Stimulated activated CD8-positive, alpha-beta memory T cell treated with anti-CD3 and anti-CD28 coated beads, Interleukin-15, amount 100 ng/mL, for 4 hours (primary cell): ENCODE results near the gene PCDHA7.
"Not testable (repeated sequence)": the region's sequence is repeated elsewhere in the genome, so short reads cannot be mapped to it uniquely, and the experiment has no call there.

Experiments
- DNase-seq, 2 donors: peaks; one replicate each; pipeline ENCODE4 v3.0.0-alpha.2; 2020; ENCODE audit warnings: low read depth in 2 of 2

Gene PCDHA7

DNA sequence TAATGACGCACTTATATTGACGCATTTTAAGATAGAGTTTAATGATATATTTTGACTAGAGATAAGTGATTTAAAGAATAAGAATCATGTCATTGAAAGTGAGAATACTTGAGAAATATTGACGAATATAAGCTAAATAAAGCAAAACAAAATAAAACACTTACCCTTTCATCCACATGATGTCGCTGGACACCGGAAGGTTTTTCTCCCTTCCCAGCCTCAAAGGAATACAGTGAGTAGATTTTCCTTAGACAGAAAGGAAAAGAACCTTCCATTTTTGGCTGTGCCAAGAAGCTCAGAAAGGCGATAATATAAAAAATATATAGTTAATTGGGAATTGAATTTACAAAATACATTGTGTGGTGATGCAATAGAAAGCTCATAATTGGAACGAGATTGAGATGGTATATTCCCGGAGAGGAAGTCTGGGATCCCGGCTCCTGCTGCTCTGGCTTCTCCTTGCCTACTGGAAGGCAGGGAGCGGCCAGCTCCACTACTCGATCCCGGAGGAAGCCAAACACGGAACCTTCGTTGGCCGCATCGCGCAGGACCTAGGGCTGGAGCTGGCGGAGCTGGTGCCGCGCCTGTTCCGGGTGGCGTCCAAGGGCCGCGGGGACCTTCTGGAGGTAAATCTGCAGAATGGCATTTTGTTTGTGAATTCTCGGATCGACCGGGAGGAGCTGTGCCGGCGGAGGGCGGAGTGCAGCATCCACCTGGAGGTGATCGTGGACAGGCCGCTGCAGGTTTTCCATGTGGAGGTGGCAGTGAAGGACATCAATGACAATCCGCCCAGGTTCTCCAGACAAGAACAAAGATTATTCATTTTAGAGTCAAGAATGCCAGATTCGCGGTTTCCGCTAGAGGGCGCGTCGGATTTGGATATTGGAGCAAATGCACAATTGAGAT is 12.4 kb upstream of the PCDHA7 start, which contains the start of gene PCDHA5:
TSS of gene PCDHA5 (plus strand) at position 239 of the 906 bp plus-strand sequence.
- DNase-seq, result no peak

DNA sequence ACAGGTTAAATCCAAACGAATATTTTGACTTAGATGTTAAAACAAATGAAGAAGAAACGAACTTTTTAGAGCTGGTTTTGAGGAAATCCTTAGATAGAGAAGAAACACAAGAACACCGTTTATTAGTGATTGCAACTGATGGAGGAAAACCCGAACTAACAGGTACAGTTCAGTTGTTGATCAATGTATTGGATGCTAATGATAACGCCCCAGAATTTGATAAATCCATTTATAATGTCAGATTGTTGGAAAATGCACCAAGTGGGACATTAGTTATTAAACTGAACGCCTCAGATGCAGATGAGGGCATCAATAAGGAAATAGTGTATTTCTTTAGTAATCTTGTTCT is 11.8 kb upstream of the PCDHA7 start:
- DNase-seq, result no peak

DNA sequence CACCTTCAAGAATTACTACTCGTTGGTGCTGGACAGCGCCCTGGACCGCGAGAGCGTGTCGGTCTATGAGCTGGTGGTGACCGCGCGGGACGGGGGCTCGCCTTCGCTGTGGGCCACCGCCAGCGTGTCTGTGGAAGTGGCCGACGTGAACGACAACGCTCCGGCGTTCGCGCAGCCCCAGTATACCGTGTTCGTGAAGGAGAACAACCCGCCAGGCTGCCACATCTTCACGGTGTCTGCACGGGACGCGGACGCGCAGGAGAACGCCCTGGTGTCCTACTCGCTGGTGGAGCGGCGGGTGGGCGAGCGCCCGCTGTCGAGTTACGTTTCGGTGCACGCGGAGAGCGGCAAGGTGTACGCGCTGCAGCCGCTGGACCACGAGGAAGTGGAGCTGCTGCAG is 11.1 kb upstream of the PCDHA7 start:
- not testable (repeated sequence) for DNase-seq

DNA sequence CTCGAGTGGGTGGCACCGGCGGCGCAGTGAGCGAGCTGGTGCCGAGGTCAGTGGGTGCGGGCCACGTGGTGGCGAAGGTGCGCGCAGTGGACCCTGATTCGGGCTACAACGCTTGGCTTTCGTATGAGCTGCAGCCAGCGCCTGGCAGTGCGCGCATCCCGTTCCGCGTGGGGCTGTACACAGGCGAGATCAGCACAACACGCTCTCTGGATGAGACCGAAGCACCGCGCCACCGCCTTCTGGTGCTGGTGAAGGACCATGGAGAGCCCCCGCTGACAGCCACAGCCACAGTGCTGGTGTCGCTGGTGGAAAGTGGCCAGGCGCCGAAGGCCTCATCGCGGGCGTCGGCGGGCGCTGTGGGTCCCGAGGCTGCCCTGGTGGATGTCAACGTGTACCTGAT is 10.6 kb upstream of the PCDHA7 start:
- no peak for DNase-seq

DNA sequence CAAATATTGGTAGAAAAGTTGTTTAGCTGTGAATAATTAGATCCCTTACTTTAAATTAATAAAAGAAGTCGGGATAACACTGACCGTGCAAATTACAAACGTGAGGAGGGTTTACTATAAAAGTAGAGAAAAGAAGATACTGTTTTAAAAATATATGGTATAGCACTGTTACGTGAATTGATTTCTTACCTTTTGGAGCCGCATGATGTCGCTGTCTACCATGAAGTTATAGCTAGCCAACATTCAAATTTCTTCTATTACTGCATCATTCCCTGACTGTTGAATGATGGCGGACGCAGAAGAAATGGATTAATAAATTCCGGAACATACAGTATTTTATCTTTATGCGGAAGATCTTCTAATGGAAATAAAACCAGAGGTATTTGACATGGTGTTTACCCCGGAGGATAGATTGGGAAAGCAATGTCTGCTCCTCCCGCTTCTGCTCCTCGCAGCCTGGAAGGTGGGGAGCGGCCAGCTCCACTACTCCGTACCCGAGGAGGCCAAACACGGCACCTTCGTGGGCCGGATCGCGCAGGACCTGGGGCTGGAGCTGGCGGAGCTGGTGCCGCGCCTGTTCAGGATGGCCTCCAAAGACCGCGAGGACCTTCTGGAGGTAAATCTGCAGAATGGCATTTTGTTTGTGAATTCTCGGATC is 6.2 kb upstream of the PCDHA7 start, which contains the start of gene PCDHA6:
TSS of gene PCDHA6 (plus strand) at position 257 of the 658 bp plus-strand sequence. CDS start at position 389, 132 bp downstream.
- DNase-seq, result no peak

DNA sequence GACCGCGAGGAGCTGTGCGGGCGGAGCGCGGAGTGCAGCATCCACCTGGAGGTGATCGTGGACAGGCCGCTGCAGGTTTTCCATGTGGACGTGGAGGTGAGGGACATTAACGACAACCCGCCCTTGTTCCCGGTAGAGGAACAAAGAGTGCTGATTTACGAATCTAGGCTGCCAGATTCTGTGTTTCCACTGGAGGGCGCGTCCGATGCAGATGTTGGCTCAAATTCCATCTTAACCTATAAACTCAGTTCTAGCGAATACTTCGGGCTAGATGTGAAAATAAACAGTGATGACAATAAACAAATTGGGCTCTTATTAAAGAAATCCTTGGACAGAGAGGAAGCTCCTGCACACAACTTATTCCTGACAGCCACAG is 5.7 kb upstream of the PCDHA7 start:
- no peak for DNase-seq

DNA sequence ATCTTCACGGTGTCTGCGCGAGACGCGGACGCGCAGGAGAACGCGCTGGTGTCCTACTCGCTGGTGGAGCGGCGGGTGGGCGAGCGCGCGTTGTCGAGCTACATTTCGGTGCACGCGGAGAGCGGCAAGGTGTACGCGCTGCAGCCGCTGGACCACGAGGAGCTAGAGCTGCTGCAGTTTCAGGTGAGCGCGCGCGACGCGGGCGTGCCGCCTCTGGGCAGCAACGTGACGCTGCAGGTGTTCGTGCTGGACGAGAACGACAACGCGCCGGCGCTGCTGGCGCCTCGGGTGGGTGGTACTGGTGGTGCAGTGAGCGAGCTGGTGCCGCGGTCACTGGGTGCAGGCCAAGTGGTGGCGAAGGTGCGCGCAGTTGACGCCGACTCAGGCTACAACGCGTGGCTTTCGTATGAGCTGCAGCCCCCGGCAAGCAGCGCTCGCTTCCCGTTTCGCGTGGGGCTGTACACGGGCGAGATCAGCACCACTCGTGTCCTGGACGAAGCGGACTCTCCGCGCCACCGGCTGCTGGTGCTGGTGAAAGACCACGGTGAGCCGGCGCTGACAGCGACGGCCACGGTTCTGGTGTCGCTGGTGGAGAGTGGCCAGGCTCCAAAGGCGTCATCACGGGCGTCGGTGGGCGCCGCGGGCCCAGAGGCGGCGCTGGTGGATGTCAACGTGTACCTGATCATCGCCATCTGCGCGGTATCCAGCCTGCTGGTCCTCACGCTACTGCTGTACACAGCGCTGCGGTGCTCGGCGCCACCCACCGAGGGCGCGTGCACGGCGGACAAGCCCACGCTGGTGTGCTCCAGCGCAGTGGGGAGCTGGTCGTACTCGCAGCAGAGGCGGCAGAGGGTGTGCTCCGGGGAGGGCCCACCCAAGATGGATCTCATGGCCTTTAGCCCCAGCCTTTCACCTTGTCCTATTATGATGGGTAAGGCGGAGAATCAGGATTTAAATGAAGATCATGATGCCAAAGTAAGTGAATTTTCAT is 4.3 kb upstream of the PCDHA7 start:
- DNase-seq, result not testable (repeated sequence)

DNA sequence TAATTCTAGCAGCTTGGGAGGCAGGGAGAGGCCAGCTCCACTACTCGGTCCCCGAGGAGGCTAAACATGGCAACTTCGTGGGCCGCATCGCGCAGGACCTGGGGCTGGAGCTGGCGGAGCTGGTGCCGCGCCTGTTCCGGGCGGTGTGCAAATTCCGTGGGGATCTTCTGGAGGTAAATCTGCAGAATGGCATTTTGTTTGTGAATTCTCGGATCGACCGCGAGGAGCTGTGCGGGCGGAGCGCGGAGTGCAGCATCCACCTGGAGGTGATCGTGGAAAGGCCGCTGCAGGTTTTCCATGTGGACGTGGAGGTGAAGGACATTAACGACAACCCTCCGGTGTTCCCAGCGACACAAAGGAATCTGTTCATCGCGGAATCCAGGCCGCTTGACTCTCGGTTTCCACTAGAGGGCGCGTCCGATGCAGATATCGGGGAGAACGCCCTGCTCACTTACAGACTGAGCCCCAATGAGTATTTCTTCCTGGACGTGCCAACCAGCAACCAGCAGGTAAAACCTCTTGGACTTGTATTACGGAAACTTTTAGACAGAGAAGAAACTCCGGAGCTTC is 455 bp downstream of the PCDHA7 start:
- not testable (repeated sequence) for DNase-seq

DNA sequence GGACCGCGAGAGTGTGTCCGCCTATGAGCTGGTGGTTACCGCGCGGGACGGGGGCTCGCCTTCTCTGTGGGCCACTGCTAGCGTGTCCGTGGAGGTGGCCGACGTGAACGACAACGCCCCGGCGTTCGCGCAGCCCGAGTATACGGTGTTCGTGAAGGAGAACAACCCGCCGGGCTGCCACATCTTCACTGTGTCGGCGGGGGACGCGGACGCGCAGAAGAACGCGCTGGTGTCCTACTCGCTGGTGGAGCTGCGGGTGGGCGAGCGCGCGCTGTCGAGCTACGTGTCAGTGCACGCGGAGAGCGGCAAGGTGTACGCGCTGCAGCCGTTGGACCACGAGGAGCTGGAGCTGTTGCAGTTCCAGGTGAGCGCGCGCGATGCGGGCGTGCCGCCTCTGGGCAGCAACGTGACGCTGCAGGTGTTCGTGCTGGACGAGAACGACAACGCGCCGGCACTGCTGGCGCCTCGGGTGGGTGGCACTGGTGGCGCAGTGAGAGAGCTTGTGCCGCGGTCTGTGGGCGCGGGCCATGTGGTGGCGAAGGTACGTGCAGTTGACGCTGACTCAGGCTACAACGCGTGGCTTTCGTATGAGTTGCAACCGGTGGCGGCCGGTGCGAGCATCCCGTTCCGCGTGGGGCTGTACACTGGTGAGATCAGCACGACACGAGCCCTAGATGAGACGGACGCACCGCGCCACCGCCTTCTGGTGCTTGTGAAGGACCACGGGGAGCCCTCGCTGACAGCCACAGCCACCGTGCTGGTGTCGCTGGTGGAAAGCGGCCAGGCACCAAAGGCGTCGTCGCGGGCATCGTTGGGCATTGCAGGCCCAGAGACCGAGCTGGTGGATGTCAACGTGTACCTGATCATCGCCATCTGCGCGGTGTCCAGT is 1.8 kb downstream of the PCDHA7 start:
- DNase-seq, result no peak

DNA sequence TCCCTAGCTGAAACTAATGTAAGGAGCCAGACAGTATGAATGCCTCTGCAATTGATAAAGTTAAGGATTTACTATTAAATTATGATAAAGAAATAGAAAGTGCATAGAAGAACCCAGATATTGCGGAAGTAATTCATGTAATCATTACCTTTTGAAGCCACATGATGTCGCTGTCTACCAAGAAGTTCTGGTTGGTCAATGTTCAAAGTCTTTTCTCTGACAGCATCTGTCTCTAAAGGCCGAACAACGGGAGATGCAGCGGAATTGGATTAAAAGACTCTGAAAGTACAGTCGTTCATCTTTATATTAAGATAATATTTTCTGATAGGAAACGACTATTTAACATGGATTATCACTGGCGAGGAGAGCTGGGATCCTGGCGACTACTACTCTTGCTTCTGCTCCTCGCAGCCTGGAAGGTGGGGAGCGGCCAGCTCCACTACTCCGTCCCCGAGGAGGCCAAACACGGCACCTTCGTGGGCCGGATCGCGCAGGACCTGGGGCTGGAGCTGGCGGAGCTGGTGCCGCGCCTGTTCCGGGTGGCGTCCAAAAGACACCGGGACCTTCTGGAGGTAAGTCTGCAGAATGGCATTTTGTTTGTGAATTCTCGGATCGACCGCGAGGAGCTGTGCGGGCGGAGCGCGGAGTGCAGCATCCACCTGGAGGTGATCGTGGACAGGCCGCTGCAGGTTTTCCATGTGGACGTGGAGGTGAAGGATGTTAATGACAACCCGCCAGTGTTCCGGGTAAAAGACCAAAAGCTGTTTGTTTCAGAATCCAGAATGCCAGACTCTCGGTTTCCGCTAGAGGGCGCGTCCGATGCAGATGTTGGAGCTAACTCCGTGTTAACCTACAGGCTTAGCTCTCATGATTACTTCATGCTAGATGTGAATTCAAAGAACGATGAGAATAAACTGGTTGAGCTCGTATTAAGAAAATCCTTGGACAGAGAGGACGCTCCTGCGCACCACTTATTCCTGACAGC is 7.2 kb downstream of the PCDHA7 start, which contains the start of gene PCDHA8:
TSS of gene PCDHA8 (plus strand) at position 210 of the 985 bp plus-strand sequence. CDS start at position 345, 135 bp downstream.
- no peak for DNase-seq

DNA sequence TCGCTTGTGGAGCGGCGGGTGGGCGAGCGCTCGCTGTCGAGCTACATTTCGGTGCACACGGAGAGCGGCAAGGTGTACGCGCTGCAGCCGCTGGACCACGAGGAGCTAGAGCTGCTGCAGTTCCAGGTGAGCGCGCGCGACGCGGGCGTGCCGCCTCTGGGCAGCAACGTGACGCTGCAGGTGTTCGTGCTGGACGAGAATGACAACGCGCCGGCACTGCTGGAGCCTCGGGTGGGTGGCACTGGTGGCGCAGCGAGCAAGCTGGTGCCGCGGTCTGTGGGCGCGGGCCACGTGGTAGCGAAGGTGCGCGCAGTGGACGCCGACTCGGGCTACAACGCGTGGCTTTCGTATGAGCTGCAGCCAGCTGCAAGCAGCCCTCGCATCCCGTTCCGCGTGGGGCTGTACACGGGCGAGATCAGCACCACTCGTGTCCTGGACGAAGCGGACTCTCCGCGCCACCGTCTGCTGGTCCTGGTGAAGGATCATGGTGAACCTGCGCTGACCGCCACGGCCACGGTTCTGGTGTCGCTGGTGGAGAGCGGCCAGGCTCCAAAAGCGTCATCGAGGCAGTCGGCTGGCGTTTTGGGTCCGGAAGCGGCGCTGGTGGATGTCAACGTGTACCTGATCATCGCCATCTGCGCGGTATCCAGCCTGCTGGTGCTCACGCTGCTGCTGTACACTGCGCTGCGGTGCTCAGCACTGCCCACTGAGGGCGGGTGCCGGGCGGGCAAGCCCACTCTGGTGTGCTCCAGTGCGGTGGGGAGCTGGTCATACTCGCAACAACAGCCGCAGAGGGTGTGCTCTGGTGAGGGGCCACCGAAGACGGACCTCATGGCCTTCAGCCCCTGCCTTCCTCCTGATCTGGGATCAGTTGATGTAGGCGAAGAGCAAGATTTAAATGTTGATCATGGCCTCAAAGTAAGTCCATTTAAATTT is 9.0 kb downstream of the PCDHA7 start:
- no peak for DNase-seq

DNA sequence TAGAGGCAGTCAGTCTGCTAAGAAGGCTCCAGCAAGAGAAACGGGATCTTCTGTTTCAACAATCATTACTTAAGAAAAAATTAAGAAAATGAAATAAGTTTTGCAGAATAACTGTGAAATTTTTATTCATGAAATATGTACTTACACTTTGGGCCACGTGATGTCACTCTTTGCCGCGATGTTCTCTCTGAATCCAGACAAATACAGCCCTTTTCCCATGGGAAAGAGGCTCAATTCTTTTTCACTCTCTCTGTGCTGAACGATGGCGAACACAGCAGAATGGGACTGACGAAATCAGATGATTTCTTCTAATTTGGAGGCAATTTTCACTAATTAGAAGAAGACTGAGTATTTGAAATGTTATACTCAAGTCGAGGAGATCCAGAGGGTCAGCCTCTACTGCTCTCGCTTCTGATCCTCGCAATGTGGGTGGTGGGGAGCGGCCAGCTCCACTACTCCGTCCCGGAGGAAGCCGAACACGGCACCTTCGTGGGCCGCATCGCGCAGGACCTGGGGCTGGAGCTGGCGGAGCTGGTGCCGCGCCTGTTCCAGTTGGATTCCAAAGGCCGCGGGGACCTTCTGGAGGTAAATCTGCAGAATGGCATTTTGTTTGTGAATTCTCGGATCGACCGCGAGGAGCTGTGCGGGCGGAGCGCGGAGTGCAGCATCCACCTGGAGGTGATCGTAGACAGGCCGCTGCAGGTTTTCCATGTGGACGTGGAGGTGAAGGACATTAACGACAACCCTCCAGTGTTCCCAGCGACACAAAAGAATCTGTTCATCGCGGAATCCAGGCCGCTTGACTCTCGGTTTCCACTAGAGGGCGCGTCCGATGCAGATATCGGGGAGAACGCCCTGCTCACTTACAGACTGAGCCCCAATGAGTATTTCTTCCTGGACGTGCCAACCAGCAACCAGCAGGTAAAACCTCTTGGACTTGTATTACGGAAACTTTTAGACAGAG is 14.4 kb downstream of the PCDHA7 start, which contains the start of gene PCDHA9:
TSS of gene PCDHA9 (plus strand) at position 244 of the 964 bp plus-strand sequence. CDS start at position 358, 114 bp downstream.
- DNase-seq, result not testable (repeated sequence)

DNA sequence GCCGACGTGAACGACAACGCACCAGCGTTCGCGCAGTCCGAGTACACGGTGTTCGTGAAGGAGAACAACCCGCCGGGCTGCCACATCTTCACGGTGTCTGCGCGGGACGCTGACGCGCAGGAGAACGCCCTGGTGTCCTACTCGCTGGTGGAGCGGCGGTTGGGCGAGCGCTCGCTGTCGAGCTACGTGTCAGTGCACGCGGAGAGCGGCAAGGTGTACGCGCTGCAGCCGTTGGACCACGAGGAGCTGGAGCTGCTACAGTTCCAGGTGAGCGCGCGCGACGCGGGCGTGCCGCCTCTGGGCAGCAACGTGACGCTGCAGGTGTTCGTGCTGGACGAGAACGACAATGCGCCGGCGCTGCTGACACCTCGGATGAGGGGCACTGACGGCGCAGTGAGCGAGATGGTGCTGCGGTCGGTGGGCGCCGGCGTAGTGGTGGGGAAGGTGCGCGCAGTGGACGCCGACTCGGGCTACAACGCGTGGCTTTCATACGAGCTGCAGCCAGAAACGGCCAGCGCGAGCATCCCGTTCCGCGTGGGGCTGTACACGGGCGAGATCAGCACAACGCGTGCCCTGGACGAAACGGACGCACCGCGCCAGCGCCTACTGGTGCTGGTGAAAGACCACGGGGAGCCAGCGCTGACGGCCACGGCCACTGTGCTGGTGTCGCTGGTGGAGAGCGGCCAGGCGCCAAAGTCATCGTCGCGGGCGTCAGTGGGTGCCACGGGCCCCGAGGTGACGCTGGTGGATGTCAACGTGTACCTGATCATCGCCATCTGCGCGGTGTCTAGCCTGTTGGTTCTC is 16.0 kb downstream of the PCDHA7 start:
- DNase-seq, result not testable (repeated sequence)

DNA sequence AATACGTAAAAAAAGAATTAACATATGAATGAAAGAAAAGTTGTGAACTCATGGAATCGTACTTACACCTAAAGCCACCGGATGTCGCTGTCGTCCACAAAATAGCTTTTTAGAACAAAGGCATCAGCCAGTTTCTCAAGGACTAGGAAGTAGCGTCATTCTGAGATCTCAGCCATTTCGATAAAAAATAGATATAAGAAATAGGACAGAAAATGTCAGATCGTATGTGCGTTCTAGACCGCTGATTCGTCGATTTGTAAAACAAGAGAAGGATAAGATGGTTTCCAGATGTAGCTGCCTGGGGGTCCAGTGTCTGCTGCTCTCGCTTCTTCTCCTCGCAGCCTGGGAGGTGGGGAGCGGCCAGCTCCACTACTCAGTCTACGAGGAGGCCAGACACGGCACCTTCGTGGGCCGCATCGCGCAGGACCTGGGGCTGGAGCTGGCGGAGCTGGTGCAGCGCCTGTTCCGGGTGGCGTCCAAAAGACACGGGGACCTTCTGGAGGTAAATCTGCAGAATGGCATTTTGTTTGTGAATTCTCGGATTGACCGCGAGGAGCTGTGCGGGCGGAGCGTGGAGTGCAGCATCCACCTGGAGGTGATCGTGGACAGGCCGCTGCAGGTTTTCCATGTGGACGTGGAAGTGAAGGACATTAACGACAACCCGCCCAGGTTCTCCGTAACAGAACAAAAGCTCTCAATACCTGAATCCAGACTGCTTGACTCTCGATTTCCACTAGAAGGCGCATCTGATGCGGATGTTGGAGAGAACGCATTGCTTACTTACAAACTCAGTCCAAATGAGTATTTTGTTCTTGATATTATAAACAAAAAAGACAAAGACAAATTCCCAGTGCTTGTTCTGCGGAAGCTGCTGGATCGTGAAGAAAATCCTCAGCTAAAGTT is 22.0 kb downstream of the PCDHA7 start, which contains the start of gene PCDHA10:
TSS of gene PCDHA10 (plus strand) at position 126 of the 903 bp plus-strand sequence. CDS start at position 278, 152 bp downstream.
- no peak for DNase-seq
